Left ventricle myocardium inferior (tissue), 1 donor: ENCODE measurements around the gene THEM4. TPM values are rescaled to one million over a fixed set of nuclear protein-coding genes. Genes with fewer than 3 reads are reported as not detected.

Source experiments
- DNase-seq: peaks from one replicate; pipeline ENCODE4 v3.0.0-alpha.2; 2020
- H3K27ac ChIP-seq: fragments of 200-600 bp; replicated peaks from 2 replicates; pipeline ENCODE4 v1.8.0; 2021
- H3K27me3 ChIP-seq: fragments of 200-600 bp; 2 replicates; pipeline ENCODE4 v1.8.0; 2021; ENCODE audit warnings: low read depth
- H3K36me3 ChIP-seq: fragments of 200-600 bp; 2 replicates; pipeline ENCODE4 v1.8.0; 2021
- H3K4me1 ChIP-seq: fragments of 200-600 bp; 2 replicates; pipeline ENCODE4 v1.8.0; 2021
- H3K4me3 ChIP-seq: fragments of 200-600 bp; 2 replicates; pipeline ENCODE4 v1.8.0; 2021; ENCODE audit warnings: mild to moderate bottlenecking, moderate library complexity
- H3K9me3 ChIP-seq: fragments of 200-600 bp; replicated peaks from 2 replicates; pipeline ENCODE4 v1.8.0; 2021
- intact Hi-C: fragments of 100-400 bp; cut with micrococcal nuclease; formaldehyde crosslinking; loops from one replicate; pipeline ENCODE4 v1.11.0; 2022
- total RNA-seq: library from RNA; stranded (reverse); fragmentation: NEBNext Ultra II Directional; extraction: Animal tissue kit (Norgen Biotek cat#: 25700); gene quantifications from one replicate; pipeline ENCODE4 v1.2.1, GENCODE V29; 2021
- TF ChIP-seq, protein P1 (sequence below): fragments of 200-600 bp; IDR thresholded peaks from 2 replicates; pipeline ENCODE4 v1.8.0; 2021; ENCODE audit warnings: antibody characterized with exemption, mild to moderate bottlenecking, borderline replicate concordance
- donor health status: DM: no; HTN: yes; CAD: no; lungs with severe emphysema.

The THEM4 gene
- total RNA-seq, 1 donor from 2014 or later: 15.8 TPM

DNA sequence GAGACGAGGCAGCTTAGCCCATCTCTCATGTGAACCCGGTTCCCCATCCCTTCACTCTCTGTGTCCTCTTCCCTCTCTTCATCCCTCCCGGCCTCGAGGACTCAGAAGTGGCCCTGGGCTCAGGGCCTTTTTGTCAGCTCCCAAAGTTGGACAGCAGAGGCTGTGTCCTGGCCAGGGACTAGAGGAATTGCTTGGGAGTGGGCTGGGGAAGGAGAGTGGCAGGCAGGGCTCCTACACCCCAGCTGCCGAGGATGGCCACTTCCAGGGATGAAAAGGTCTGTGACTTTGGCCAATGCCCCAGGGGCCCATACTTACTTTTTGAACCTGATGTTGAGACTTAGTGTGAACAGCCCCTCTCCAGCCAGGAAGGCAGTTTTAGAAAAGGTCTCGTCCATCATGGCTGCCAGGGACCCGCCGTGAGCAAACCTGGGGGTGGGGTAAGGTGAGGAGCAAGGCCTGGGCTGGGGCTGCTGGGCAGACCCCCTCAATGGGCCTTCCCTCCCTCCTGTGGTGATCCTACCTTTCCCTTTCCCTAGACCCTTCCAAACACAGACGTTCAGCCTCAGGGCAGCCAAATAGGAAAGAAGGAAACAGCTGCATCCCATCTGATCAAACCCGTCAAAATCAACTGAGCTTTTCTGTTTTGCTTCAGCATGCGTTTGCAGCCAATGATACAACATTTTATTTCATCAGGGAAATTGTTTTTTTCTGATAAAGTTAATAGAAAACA is 61.3 kb downstream of the THEM4 start:
- Histone ChIP-seq H3K4me3 (no peak overlapping the region), H3K9me3 (no peaks in the 10 kb centered on the region), H3K4me1 (peaks cover 6% of the 10 kb centered on the region), H3K27me3 (peaks cover 84% of the 10 kb centered on the region), H3K27ac (no peak overlapping the region), H3K36me3 (no peaks in the 10 kb centered on the region)
- TF ChIP-seq, protein P1, sequence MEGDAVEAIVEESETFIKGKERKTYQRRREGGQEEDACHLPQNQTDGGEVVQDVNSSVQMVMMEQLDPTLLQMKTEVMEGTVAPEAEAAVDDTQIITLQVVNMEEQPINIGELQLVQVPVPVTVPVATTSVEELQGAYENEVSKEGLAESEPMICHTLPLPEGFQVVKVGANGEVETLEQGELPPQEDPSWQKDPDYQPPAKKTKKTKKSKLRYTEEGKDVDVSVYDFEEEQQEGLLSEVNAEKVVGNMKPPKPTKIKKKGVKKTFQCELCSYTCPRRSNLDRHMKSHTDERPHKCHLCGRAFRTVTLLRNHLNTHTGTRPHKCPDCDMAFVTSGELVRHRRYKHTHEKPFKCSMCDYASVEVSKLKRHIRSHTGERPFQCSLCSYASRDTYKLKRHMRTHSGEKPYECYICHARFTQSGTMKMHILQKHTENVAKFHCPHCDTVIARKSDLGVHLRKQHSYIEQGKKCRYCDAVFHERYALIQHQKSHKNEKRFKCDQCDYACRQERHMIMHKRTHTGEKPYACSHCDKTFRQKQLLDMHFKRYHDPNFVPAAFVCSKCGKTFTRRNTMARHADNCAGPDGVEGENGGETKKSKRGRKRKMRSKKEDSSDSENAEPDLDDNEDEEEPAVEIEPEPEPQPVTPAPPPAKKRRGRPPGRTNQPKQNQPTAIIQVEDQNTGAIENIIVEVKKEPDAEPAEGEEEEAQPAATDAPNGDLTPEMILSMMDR: no peak
- DNase-seq: no peak
- intact Hi-C loops: no loop called here

DNA sequence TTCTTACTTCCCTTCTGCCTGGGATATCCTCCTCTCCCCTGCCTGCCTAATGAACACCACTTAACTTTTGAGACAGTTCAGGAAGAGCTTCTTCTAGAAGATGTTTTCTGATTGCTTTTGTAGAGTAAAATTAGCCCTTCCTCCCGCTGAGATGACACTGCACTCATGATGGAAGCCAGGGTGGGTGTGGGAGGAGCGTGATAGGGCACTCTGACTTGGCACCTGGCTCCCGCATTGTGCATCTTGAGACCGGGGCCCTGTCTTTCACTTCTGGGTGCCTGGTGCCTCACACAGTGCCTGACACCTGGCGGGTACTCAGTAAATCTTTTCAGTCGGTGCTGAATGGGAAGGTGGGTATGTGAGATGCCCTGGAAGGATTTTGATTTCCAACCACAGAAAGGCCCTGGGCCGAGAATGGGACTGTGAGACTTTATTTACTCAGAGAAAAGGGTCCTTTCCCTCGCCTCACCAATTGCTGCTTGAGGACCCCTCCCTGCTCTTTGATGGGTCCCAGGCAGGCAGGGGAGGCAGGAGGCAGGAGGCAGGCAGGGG is 62.5 kb downstream of the THEM4 start:
- no peaks in the 10 kb centered on the region for H3K36me3 ChIP-seq
- TF ChIP-seq, protein P1: no peak
- H3K9me3 ChIP-seq: no peaks in the 10 kb centered on the region
- DNase-seq: no peak
- H3K27ac ChIP-seq: no peak overlapping the region
- H3K4me3 ChIP-seq: no peak overlapping the region
- H3K27me3 ChIP-seq: peaks cover 89% of the 10 kb centered on the region
- peaks cover 6% of the 10 kb centered on the region for H3K4me1 ChIP-seq
- intact Hi-C loops: no loop called here

DNA sequence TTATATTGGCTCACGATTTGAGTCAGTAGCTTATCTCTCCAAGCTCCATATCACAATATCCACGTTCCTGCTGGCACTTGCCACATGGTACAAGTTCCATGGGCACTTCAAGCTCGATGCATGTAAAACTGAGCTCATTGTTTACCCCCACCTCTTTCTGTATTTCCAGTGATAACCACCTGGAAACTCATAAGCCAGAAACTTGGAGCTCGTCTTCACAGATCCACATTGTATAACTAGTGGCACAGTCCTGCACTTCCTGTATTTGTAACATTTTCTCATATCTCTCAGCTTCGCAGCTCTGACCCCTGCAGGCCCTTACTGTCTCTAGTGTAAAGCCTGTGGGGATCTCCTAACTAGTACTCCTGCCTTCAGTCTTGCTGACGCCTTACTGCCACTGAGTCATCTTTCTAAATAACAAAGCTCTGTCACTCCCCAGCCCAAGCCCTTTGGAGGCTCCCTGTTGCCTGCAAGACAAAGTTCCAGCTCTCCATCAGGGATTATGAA is 63.2 kb downstream of the THEM4 start:
- H3K9me3 ChIP-seq: no peaks in the 10 kb centered on the region
- TF ChIP-seq, protein P1: no peak
- peaks cover 6% of the 10 kb centered on the region for H3K4me1 ChIP-seq
- H3K27ac ChIP-seq: no peak overlapping the region
- H3K4me3 ChIP-seq: no peak overlapping the region
- H3K36me3 ChIP-seq: no peaks in the 10 kb centered on the region
- H3K27me3 ChIP-seq: peaks cover 90% of the 10 kb centered on the region
- intact Hi-C loops: no loop called here
- no peak for DNase-seq

DNA sequence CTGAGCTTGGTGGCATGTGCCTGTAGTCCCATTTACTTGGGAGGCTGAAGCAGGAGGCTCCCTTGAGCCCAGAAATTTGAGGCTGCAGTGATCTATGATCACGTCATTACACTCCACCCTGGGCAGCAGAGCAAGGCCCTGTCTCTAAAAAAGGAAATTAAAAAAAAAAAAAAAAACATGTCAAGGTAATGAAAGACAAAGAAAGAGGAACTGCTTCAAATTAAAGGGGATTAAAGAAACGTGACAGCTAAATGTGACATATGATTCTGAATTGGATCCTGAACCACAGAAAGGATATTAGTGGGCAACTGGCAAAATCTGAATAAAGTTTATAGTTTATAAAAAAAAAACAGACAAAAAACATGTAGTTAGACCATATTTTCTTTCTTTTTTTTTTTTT is 65.9 kb downstream of the THEM4 start:
- Histone ChIP-seq H3K27me3 (peaks cover 91% of the 10 kb centered on the region), H3K4me3 (no peak overlapping the region), H3K36me3 (no peaks in the 10 kb centered on the region), H3K27ac (no peak overlapping the region), H3K4me1 (peaks cover 20% of the 10 kb centered on the region), H3K9me3 (no peaks in the 10 kb centered on the region)
- DNase-seq: no peak
- intact Hi-C loops: no loop called here
- TF ChIP-seq, protein P1: no peak

DNA sequence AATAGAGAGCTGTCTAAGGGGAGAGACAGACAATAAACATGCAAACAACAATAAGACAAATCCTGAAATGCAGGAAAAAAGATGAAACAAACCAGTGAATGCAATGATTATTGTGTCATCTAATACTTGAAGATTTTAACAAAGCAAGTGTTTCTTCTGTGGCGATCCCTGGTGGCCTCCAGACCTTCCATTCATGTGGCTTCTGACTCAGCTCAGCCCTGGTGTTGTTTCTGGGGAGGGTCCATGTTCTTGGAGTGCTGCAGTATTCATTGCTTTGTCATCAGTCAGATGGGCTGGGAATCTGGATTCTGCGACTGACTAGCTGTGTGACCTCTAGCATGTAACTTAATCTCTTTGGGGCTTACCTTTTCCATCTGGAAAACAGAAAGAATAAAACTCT is 68.2 kb downstream of the THEM4 start:
- Histone ChIP-seq H3K27me3 (peaks cover 86% of the 10 kb centered on the region), H3K27ac (no peak overlapping the region), H3K9me3 (no peaks in the 10 kb centered on the region), H3K36me3 (no peaks in the 10 kb centered on the region), H3K4me3 (no peak overlapping the region), H3K4me1 (peaks cover 28% of the 10 kb centered on the region)
- DNase-seq: no peak
- TF ChIP-seq, protein P1: no peak
- intact Hi-C loops: no loop called here
